Adipocyte (in vitro differentiated cells): ENCODE measurements around the gene DGLUCY.
"Not testable (repeated sequence)": the region's sequence is repeated elsewhere in the genome, so short reads cannot be mapped to it uniquely, and the experiment has no call there.

Source experiments
- DNase-seq: peaks from one replicate; pipeline ENCODE4 v3.0.0-alpha.2; 2015; ENCODE audit warnings: low read depth
- H3K27me3 ChIP-seq: replicated peaks from 2 replicates; pipeline ENCODE4 v1.7.0; 2013; ENCODE audit warnings: mild to moderate bottlenecking, low read length, moderate library complexity; ENCODE audit not compliant: control insufficient read depth, insufficient read depth
- H3K36me3 ChIP-seq: 2 replicates; pipeline ENCODE4 v1.7.0; 2013; ENCODE audit warnings: low read length, mild to moderate bottlenecking, moderate library complexity; ENCODE audit not compliant: control insufficient read depth, insufficient read depth, severe bottlenecking
- H3K4me1 ChIP-seq: 2 replicates; pipeline ENCODE4 v1.7.0; 2013; ENCODE audit warnings: mild to moderate bottlenecking, low read length, moderate library complexity; ENCODE audit not compliant: control insufficient read depth, insufficient read depth
- H3K4me3 ChIP-seq: 2 replicates; pipeline ENCODE4 v1.7.0; 2013; ENCODE audit warnings: mild to moderate bottlenecking, low read length, moderate library complexity
- H3K9ac ChIP-seq: 2 replicates; pipeline ENCODE4 v1.7.0; 2013; ENCODE audit warnings: mild to moderate bottlenecking, low read length, moderate library complexity
- H3K9me3 ChIP-seq: 2 replicates; pipeline ENCODE4 v1.7.0; 2013; ENCODE audit warnings: mild to moderate bottlenecking, low read length, moderate library complexity; ENCODE audit not compliant: control insufficient read depth

DGLUCY gene

DNA sequence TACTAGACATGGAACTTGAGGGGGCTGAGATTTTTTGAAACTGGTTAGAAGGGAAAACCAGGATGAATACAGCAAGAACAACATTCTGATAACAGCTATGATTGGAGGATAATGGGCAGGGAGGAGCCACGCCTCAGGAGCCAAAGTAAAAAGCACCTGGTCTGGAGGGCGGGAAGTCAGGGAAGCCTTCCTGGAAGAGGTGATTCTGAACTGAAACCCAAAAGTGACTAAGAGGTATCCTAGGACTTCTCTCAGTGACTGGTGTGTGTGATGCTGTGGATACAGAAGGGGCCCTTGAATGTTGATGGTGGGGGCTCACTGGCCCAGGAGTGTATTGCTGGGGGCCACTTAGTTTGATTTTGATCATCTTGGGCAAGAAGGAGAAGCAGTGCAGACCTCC, 149.5 kb downstream of the DGLUCY start:
- H3K9me3 ChIP-seq = no peaks in the 10 kb centered on the region
- DNase-seq = no peak
- H3K36me3 ChIP-seq = no peaks in the 10 kb centered on the region
- no peaks in the 10 kb centered on the region for H3K27me3 ChIP-seq
- no peak overlapping the region for H3K9ac ChIP-seq
- H3K4me1 ChIP-seq = no peaks in the 10 kb centered on the region
- H3K4me3 ChIP-seq = no peak overlapping the region

GRCh38 chr14:91264151-91265150, 150.6 kb downstream of the DGLUCY start:
- H3K36me3 ChIP-seq = no peaks in the 10 kb centered on the region
- no peaks in the 10 kb centered on the region for H3K9me3 ChIP-seq
- no peaks in the 10 kb centered on the region for H3K27me3 ChIP-seq
- peak overlapping the region; percentile 62 for H3K4me3 ChIP-seq
- DNase-seq = peak; percentile 38
- peak overlapping the region; percentile 47 for H3K9ac ChIP-seq
- H3K4me1 ChIP-seq = peaks cover 5% of the 10 kb centered on the region

DNA sequence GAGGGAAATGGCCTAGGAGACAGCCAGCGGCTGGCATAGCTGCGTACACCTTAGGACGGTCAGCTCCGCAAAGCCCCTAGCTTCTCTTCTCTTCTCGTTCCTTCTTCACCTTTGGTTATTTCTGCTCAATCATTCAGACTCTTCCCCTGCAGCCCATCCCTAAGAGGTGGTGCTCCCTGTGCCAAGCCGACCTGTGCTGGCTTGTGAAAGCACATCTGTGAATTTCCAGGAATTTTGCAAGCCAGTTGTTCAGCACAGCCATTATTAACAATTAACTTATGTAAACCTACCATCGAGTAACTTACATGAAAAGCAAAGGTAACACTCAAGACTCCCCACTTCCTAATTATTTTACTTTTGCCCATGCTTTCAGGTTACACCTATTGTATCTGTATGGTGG, 151.5 kb downstream of the DGLUCY start:
- DNase-seq = no peak
- no peaks in the 10 kb centered on the region for H3K9me3 ChIP-seq
- H3K36me3 ChIP-seq = no peaks in the 10 kb centered on the region
- no peak overlapping the region for H3K4me3 ChIP-seq
- no peak overlapping the region for H3K9ac ChIP-seq
- H3K27me3 ChIP-seq = peaks cover 1% of the 10 kb centered on the region
- peaks cover 15% of the 10 kb centered on the region for H3K4me1 ChIP-seq

DNA sequence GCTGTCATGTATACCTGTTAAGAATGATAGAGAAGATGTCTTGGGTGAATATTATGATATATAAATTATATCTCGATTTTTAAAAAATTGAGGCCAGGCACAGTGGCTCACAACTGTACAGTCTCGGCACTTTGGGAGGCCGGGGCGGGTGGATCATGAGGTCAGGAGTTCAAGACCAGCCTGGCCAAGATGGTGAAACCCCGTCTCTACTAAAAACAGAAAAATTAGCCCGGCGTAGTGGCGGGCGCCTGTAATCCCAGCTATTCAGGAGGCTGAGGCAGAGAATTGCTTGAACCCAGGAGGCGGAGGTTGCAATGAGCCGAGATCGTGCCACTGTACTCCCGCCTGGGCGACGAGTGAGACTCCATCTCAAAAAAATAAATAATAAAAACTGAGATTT, 152.4 kb downstream of the DGLUCY start:
- H3K9ac ChIP-seq, DNase-seq, H3K4me3 ChIP-seq, H3K9me3 ChIP-seq, H3K27me3 ChIP-seq, H3K36me3 ChIP-seq: not testable (repeated sequence)
- peaks cover 15% of the 10 kb centered on the region for H3K4me1 ChIP-seq

- Histone ChIP-seq H3K36me3 (no peaks in the 10 kb centered on the region), H3K9me3 (no peaks in the 10 kb centered on the region), H3K4me1 (peaks cover 15% of the 10 kb centered on the region), H3K9ac (no peak overlapping the region), H3K4me3 (no peak overlapping the region), H3K27me3 (peaks cover 3% of the 10 kb centered on the region)
- no peak for DNase-seq
Observed at GRCh38 chr14:91267965-91268437, 154.1 kb downstream of the DGLUCY start.

DNA sequence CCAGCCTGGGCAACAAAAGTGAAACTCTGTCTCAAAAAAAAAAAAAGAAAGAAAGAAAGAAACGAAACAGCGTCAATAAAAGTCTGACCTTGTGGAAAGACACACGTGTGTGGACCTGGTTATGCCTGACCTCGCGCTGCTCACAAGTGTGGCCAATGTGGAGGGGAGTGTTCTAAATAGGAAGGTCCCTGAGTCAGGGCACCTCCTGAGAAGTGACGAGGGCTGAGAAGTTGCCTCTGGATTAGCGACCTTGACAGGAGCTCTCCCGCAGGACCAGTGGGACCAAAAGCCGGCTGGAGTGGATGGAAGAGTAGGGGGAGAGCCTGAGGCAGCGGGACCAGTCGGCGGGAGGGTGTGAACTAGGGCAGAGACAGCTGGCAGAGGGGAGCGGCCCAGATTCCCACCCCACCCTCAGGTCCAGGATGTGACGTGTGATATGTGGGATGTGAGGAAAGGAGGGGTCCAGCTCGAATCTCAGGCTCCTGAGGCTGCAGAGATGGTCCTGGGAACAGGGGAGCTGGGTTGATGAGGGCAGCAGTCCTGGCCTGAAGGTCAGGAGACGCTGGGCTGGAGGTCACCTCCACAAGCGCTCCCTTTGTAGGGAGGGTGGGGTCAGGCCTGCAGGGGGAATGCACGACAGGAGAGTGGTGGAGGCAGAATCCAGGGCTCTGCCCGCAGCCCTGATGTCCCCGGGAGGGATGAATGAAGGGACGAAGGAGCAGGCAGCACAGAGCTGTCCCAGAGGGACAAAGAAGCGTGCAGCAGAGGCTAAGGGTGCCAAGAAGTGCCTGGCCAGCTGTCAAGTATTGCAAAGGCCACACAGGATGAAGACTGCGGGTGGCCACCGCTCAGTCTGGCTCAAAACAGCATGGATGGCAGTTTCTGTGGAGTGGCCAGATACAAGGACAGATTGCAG, 155.5 kb downstream of the DGLUCY start:
- Histone ChIP-seq H3K27me3 (peaks cover 3% of the 10 kb centered on the region), H3K36me3 (no peaks in the 10 kb centered on the region), H3K4me1 (peaks cover 15% of the 10 kb centered on the region), H3K9me3 (no peaks in the 10 kb centered on the region), H3K9ac (no peak overlapping the region), H3K4me3 (peak overlapping the region; percentile 58)
- DNase-seq = no peak

DNA sequence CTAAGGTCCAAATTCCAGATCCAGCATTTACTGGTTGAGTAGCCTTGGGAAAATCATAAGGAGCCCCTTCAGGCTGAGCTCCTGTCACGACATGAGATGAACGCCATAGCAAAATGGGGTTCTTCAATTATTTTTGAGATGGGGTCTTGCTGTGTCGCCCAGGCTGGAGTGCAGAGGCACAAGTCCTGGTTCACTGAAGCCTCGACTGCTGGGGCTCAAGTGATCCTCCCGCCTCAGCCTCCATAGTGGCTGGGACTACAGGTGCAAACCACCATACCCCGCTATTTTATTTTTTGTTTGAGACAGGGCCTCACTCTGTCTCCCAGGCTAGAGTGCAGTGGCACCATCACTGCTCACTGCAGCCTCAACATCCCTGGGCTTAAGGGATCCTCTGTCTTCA, 156.3 kb downstream of the DGLUCY start:
- no peak overlapping the region for H3K4me3 ChIP-seq
- no peaks in the 10 kb centered on the region for H3K9me3 ChIP-seq
- H3K9ac ChIP-seq = no peak overlapping the region
- no peak for DNase-seq
- H3K36me3 ChIP-seq = no peaks in the 10 kb centered on the region
- H3K27me3 ChIP-seq = peaks cover 3% of the 10 kb centered on the region
- H3K4me1 ChIP-seq = peaks cover 15% of the 10 kb centered on the region

DNA sequence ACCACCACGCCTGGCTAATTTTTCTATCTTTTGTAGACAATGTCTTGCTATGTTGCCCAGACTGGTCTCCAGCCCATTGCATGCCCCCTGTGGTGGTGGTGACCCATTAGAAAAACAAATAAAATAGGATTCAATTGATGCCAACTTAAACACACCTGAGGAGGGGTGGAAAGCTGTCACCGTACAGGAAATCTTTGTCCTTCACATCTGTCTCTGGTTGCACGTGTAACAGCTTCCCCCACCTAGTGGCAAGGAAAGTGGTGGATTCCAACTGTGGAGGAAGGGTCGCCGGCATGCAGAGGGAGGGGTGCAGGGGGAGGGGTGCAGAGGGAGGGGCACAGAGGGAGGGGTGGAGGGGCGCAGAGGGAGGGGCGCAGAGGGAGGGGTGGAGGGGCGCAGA, 156.7 kb downstream of the DGLUCY start:
- DNase-seq = no peak

GRCh38 chr14:91271639-91272038, 157.8 kb downstream of the DGLUCY start:
- Histone ChIP-seq H3K27me3 (peaks cover 3% of the 10 kb centered on the region), H3K9ac (no peak overlapping the region), H3K36me3 (no peaks in the 10 kb centered on the region), H3K4me1 (peaks cover 15% of the 10 kb centered on the region), H3K9me3 (no peaks in the 10 kb centered on the region), H3K4me3 (no peak overlapping the region)
- no peak for DNase-seq

More for the DNA sequence above, 156.7 kb downstream of the DGLUCY start:
- no peaks in the 10 kb centered on the region for H3K36me3 ChIP-seq
- no peak overlapping the region for H3K9ac ChIP-seq
- no peak overlapping the region for H3K4me3 ChIP-seq
- peaks cover 15% of the 10 kb centered on the region for H3K4me1 ChIP-seq
- peaks cover 3% of the 10 kb centered on the region for H3K27me3 ChIP-seq
- no peaks in the 10 kb centered on the region for H3K9me3 ChIP-seq

DNA sequence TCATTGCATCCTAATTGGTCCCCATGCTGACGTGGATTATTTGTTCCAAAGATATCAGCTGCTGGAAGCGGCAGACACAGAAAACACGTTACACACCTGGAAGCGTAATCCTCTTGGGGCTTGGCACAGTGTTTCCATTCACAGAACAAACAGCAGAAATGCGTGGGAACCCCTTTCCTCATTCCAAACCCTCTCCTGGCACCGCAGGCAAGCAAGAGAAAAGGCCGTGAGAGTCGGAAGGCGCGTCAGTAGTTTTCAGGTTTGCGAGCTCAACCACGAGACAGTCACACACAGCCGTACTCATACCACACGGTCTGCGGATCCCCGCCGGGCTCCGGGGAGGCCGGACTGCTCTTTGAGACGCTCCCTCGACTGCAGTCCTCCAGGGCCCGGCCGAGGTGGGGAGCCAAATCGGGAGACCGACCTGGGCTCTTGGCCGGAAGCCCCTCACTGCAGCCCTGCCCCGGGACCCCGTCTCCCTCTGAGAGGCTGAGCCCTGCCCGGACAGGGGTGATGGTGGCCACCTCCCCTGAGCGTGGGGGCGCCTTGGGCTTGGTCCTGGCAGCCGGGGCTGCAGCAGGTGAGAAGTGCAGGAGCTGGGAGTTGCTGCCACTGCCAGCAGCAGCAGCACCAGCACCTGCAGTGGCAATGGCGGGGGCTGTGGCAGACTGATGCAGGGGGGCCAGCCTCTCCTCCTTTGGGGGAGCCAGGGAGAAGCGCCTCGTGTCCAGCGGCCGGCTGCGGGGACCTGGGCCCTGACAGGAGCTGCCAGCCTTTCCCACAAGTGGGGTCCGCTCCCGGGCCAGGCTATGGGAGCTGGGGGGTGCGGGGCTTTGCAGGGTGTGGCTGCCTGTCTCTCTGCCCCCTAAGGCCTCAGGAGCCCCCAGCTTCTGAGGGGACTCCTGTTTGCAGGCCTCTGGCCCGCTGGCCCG, 158.7 kb downstream of the DGLUCY start:
- no peak for DNase-seq
- Histone ChIP-seq H3K9me3 (no peaks in the 10 kb centered on the region), H3K9ac (no peak overlapping the region), H3K27me3 (peaks cover 6% of the 10 kb centered on the region), H3K4me3 (no peak overlapping the region), H3K4me1 (peaks cover 15% of the 10 kb centered on the region), H3K36me3 (no peaks in the 10 kb centered on the region)
